ENCODE measurements around the gene EGFL7. TPM values are rescaled to one million over a fixed set of nuclear protein-coding genes. Genes with fewer than 3 reads are reported as not detected.

The EGFL7 gene
- total and polyA plus RNA-seq, 11 donors: 56.4 to 142 (median 94.5) TPM

GRCh38 chr9:136665111-136665703 lies 2.5 kb downstream of the EGFL7 start:
- TF ChIP-seq CTCF (IDR thresholded peaks at IDR 0.05) (peak in 6 of 12 donors; percentile 12 to 44 (median 24)), POLR2A (IDR thresholded peaks at IDR 0.05) (no peak)
- WGBS, 4 donors: 7 to 29% (median 16%) methylated on average over 8 to 49 of the region's 49 CpGs
- DNase-seq (peak in 1 of 5 donors; percentile 74), ATAC-seq (no peak)
- no peaks in the 10 kb centered on the region for H3K9me3 ChIP-seq
- H3K4me3 ChIP-seq: peak overlapping the region; percentile 59 to 89 (median 79)
- H3K27ac ChIP-seq: peak overlapping the region; percentile 75 to 99 (median 96)
- intact Hi-C loops (cut with DNase I): no loop called here
- H3K4me1 ChIP-seq: peaks cover 0 to 44% (median 6%) of the 10 kb centered on the region in 12 donors
- H3K36me3 ChIP-seq: peaks cover 0 to 56% (median 43%) of the 10 kb centered on the region in 9 donors
- peaks cover 0 to 53% (median 0%) of the 10 kb centered on the region in 9 donors for H3K27me3 ChIP-seq

- Histone ChIP-seq H3K27me3 (peaks cover 0 to 47% (median 0%) of the 10 kb centered on the region in 9 donors), H3K27ac (peak overlapping the region; percentile 75 to 99 (median 90)), H3K9me3 (no peaks in the 10 kb centered on the region), H3K4me1 (peaks cover 0 to 38% (median 7%) of the 10 kb centered on the region in 12 donors), H3K36me3 (peaks cover 0 to 63% (median 47%) of the 10 kb centered on the region in 9 donors), H3K4me3 (peak overlapping the region; percentile 35 to 89 (median 79))
- TF ChIP-seq POLR2A (IDR thresholded peaks at IDR 0.05) (no peak), CTCF (IDR thresholded peaks at IDR 0.05) (peak in 2 of 12 donors; percentile 7 to 14)
- intact Hi-C loops (cut with DNase I): no loop called here
- DNase-seq: no peak
- ATAC-seq: no peak
- 0 to 3% (median 1%) methylated on average over 7 to 109 of the region's 109 CpGs for WGBS, 4 donors
Measured at GRCh38 chr9:136665704-136666371, 3.1 kb downstream of the EGFL7 start.

GRCh38 chr9:136666372-136667213 lies 3.9 kb downstream of the EGFL7 start:
- no peaks in the 10 kb centered on the region for H3K9me3 ChIP-seq
- WGBS, 4 donors: 15 to 36% (median 24%) methylated on average over 13 to 35 of the region's 35 CpGs
- peaks cover 0 to 67% (median 47%) of the 10 kb centered on the region in 9 donors for H3K36me3 ChIP-seq
- peak overlapping the region; percentile 46 to 96 (median 84) for H3K27ac ChIP-seq
- TF ChIP-seq CTCF (IDR thresholded peaks at IDR 0.05): peak in 1 of 12 donors; percentile 1
- no peak for TF ChIP-seq POLR2A (IDR thresholded peaks at IDR 0.05)
- H3K4me3 ChIP-seq: peak overlapping the region; percentile 35 to 84 (median 68)
- no peak for ATAC-seq
- H3K27me3 ChIP-seq: peaks cover 0 to 41% (median 0%) of the 10 kb centered on the region in 9 donors
- intact Hi-C loops (cut with DNase I): no loop called here
- peaks cover 0 to 36% (median 8%) of the 10 kb centered on the region in 12 donors for H3K4me1 ChIP-seq
- DNase-seq: no peak
